ENCODE measurements around the gene GLRA1.

GLRA1 gene

DNA sequence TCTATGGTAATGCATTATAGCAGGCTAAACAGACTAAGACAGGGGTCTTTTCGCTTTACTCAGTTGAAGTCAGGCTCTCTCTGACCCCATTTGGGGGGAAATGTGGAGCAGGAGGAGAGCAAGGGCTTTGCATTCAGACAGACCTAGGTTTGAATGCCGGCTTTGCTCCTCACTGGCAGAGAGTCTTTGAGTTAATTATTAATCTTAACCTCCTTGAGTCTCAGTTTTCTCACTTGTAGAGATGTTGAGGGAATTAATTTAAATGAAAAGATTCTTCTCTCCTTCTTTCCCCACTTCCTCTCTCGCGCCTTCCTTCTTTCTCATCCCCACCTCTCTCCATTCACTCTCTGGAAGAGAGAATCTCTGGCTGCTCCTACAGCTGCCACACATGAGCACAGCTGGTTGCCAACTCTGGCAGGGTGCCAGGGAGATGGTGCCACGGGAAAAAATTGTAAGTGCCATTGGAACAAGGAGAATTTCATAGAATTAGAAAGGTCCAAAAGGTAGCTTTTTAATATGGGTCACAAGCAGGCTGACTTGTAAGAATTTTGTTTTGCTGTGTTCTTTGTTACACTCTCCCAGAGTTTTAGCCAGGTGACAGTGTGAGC is 25.2 kb upstream of the GLRA1 start:
- in situ Hi-C loops (cut with MboI; ENCODE audit: low sequenced_read_pairs, unreplicated experiment) = no loop called here
- no peak for DNase-seq (ENCODE audit: low spot score)
- TF ChIP-seq, protein P1, sequence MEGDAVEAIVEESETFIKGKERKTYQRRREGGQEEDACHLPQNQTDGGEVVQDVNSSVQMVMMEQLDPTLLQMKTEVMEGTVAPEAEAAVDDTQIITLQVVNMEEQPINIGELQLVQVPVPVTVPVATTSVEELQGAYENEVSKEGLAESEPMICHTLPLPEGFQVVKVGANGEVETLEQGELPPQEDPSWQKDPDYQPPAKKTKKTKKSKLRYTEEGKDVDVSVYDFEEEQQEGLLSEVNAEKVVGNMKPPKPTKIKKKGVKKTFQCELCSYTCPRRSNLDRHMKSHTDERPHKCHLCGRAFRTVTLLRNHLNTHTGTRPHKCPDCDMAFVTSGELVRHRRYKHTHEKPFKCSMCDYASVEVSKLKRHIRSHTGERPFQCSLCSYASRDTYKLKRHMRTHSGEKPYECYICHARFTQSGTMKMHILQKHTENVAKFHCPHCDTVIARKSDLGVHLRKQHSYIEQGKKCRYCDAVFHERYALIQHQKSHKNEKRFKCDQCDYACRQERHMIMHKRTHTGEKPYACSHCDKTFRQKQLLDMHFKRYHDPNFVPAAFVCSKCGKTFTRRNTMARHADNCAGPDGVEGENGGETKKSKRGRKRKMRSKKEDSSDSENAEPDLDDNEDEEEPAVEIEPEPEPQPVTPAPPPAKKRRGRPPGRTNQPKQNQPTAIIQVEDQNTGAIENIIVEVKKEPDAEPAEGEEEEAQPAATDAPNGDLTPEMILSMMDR (IDR thresholded peaks at IDR 0.05; ENCODE audit: borderline replicate concordance, control extremely low read depth, extremely low read depth, insufficient read depth, missing control alignments) = no peak

DNA sequence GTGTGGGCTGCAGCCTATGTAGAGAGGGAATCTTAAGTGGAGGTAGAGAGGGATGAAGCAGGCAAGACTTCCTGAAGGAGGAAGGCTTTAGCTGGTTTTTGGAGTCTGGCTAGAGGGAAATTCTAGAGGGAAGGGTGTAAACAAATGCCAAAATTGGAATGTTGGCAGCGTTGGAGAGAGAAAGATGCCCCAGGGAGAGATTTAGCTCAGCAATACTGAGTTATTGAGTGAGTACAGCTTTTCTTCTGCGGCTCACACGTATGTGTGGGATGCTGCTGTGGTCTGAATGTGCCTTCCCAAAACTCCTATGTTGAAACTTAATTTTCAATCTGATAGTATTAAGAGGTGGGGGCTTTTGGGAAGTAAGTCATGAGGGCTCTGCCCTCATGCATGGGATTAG is 24.5 kb upstream of the GLRA1 start:
- DNase-seq (ENCODE audit: low spot score) = no peak
- in situ Hi-C loops (cut with MboI; ENCODE audit: low sequenced_read_pairs, unreplicated experiment) = no loop called here
- TF ChIP-seq, protein P1 (IDR thresholded peaks at IDR 0.05; ENCODE audit: borderline replicate concordance, control extremely low read depth, extremely low read depth, insufficient read depth, missing control alignments) = no peak

DNA sequence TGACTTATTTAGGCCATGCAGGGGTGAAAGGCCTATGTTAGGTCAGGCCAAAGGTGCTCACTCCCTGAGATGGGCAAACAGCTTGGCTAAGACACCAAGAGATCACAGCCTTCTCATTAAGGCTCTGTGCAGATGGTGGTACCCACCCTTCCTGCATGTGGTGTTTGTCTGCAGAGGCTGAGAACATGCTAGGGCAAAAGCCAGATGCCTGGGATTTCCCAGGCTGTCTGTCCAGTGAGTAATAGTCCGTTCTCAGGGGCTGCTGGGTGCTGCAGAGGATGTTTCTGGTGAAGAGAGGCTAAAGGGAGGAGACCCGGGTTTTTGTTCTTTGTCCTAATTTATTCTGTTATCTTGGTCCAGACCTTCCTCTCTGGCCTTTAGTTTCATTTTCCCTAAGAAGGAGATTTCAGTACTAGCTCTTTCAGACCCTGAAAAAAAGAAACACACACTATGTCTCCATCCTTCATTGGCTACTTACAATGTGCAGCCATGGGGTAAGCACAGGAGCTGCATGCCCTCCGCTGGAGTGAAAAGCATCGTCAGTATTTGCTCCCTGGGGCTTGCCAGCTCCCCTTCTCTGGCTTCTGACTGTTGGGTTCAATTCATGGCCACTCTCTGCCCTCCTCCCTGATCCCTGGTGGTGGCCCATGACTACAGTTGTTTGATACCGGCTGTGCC is 23.4 kb upstream of the GLRA1 start:
- DNase-seq (ENCODE audit: low spot score) = no peak
- TF ChIP-seq, protein P1 (IDR thresholded peaks at IDR 0.05; ENCODE audit: borderline replicate concordance, control extremely low read depth, extremely low read depth, insufficient read depth, missing control alignments) = no peak
- in situ Hi-C loops (cut with MboI; ENCODE audit: low sequenced_read_pairs, unreplicated experiment) = no loop called here

DNA sequence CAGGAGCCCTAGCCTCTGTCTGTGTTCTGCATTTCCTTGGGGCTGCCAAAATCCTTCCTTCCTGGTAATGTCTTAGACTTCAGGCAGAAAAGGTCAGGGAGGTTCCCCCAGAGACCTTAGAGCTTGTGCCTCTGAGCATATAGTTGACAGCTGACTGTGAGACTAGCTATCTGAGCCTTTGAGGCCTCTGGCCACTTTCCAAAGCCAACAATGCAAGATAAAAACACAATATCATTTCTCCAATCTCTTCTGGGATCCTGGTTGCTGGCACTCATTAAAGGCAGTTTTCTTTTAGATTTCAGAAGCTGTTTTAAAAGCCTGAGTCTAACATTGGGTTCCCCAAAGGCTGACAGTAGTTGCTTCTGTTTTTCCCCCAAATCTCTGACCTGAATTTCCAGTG is 13.2 kb upstream of the GLRA1 start:
- in situ Hi-C loops (cut with MboI; ENCODE audit: low sequenced_read_pairs, unreplicated experiment) = no loop called here
- TF ChIP-seq, protein P1 (IDR thresholded peaks at IDR 0.05; ENCODE audit: borderline replicate concordance, control extremely low read depth, extremely low read depth, insufficient read depth, missing control alignments) = no peak
- no peak for DNase-seq (ENCODE audit: low spot score)

DNA sequence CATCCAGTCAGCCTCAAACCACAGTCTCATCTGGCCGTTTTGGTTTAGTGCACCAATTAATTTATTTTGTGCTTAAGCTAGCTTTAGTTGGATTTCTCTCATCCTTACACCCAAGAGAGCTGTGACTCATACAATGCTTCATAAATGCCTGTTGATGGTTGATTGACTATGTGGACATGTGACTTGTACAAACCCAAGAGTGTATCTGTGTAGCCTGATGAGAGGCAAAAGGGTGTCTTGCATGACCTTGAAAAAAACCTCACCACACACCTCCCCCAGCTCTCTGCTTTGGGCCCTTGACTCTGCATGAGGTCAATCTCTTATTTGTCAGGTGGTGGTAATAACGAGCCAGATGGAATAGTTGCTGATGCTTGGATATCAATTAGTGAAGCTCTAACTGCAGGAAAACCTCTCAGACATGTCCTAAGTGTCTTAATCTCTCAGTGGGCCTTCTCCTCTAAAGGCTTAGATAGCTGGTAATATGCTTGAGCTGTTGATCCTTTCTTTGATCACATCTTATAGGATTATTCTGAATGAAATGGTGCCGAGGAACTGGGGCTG is 10.6 kb upstream of the GLRA1 start:
- DNase-seq (ENCODE audit: low spot score) = no peak
- TF ChIP-seq, protein P1 (IDR thresholded peaks at IDR 0.05; ENCODE audit: borderline replicate concordance, control extremely low read depth, extremely low read depth, insufficient read depth, missing control alignments) = no peak
- in situ Hi-C loops (cut with MboI; ENCODE audit: low sequenced_read_pairs, unreplicated experiment) = no loop called here

DNA sequence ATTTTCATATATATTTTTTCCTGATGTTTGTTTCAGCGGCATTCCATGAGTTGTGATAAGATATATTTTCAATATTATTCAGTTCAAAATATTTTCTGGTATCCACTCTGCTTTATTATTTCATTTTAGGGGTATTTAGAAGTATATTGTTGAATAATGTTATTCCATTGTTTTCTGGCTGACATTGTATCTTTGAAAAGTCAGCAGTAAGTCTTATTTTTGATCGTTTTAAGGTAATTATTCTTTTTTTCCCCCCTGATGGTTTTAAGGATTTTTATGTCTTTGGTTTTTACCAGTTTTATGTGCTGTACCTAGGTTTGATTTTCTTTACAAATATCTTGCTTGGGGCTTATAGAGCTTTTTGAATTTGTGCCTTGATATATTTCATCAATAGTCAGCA is 6.6 kb upstream of the GLRA1 start:
- TF ChIP-seq, protein P1 (IDR thresholded peaks at IDR 0.05; ENCODE audit: borderline replicate concordance, control extremely low read depth, extremely low read depth, insufficient read depth, missing control alignments) = no peak
- in situ Hi-C loops (cut with MboI; ENCODE audit: low sequenced_read_pairs, unreplicated experiment) = no loop called here
- DNase-seq (ENCODE audit: low spot score) = no peak

Measured in GM13976 (cell line).